Activated B cell treated with CpG ODN at 0.5 μM for 24 hours (primary cell): ENCODE measurements around the gene SPIRE1. TPM values are rescaled to one million over a fixed set of nuclear protein-coding genes. Genes with fewer than 3 reads are reported as not detected.

Experiments used
- ATAC-seq: fragments of 200-7000 bp; cut with Tn5 transposase; one replicate; pipeline ENCODE4 v1.10.0; 2021; ENCODE audit warnings: low read depth, mild to moderate bottlenecking, moderate library complexity
- CTCF ChIA-PET: fragments of 350-600 bp; sonication (Branson Sonifier 250); formaldehyde crosslinking; loops from one replicate; lab custom pipeline; 2021; ENCODE audit warnings: antibody characterized with exemption; lab: Charles Lee
- POLR2A ChIA-PET: fragments of 350-600 bp; sonication (Branson Sonifier 250); formaldehyde crosslinking; loops from one replicate; lab custom pipeline; 2021; ENCODE audit warnings: antibody characterized with exemption; lab: Charles Lee
- DNase-seq: peaks from one replicate; pipeline ENCODE4 v3.0.0; 2022
- H3K27ac Mint-ChIP-seq: one replicate; pipeline ENCODE4 v1.8.0; 2020; ENCODE audit warnings: mixed read lengths
- H3K27me3 Mint-ChIP-seq: one replicate; pipeline ENCODE4 v1.8.0; 2021; ENCODE audit warnings: mixed read lengths
- H3K36me3 Mint-ChIP-seq: one replicate; pipeline ENCODE4 v1.8.0; 2021; ENCODE audit warnings: low read depth, mixed read lengths
- H3K4me1 Mint-ChIP-seq: one replicate; pipeline ENCODE4 v1.8.0; 2021; ENCODE audit warnings: mixed read lengths
- H3K4me3 Mint-ChIP-seq: one replicate; pipeline ENCODE4 v1.8.0; 2020; ENCODE audit warnings: mild to moderate bottlenecking, mixed read lengths
- H3K9me3 Mint-ChIP-seq: one replicate; pipeline ENCODE4 v1.8.0; 2020; ENCODE audit warnings: mixed read lengths
- CTCF ChIP-seq: fragments of 200-600 bp; IDR thresholded peaks from one replicate; pipeline ENCODE4 v1.8.0; 2022; ENCODE audit warnings: antibody characterized with exemption, mild to moderate bottlenecking
- intact Hi-C: fragments of 100-400 bp; cut with micrococcal nuclease; formaldehyde crosslinking; loops from one replicate; pipeline ENCODE4 v1.15.1; 2024
- total RNA-seq: library from RNA; stranded (reverse); gene quantifications from 2 replicates; pipeline ENCODE4 v1.2.3, GENCODE V29; 2022

The SPIRE1 gene
- total RNA-seq, 1 donor from 2014 or later, result 2.5 TPM

GRCh38 chr18:12515550-12515949 is 142.4 kb downstream of the SPIRE1 start:
- intact Hi-C loops, result no loop called here
- Mint-ChIP-seq H3K9me3 (no peaks in the 10 kb centered on the region), H3K4me3 (no peak overlapping the region), H3K4me1 (no peaks in the 10 kb centered on the region), H3K27ac (no peak overlapping the region), H3K36me3 (no peaks in the 10 kb centered on the region), H3K27me3 (no peaks in the 10 kb centered on the region)
- POLR2A ChIA-PET, result no interaction called here
- DNase-seq (no peak), ATAC-seq (no peak)
- CTCF ChIA-PET, result no interaction called here
- no peak for TF ChIP-seq CTCF

DNA sequence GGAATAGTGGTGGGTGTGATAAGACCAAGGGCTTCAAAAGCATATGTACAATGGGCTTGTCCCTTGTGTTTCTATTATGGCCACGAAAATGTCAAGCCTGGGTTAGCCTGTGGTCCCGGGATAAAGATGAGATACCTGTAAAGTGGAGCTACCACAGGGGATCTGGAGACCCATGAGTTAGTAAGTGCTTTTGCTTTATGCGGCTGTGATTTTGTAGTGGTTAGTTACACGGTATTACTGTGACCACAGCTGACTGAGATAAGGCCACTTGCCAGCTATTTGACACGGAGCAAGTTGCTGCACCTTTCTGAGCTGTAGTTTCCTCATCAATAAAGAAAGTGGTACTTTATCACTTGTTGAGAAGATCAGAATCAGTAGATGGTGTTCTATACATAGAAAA is 150.9 kb downstream of the SPIRE1 start:
- POLR2A ChIA-PET, result no interaction called here
- no peak for TF ChIP-seq CTCF
- Mint-ChIP-seq H3K36me3 (no peaks in the 10 kb centered on the region), H3K27ac (no peak overlapping the region), H3K27me3 (no peaks in the 10 kb centered on the region), H3K4me1 (no peaks in the 10 kb centered on the region), H3K4me3 (no peak overlapping the region), H3K9me3 (no peaks in the 10 kb centered on the region)
- CTCF ChIA-PET, result no interaction called here
- DNase-seq (no peak), ATAC-seq (no peak)
- intact Hi-C loops, result no loop called here

DNA sequence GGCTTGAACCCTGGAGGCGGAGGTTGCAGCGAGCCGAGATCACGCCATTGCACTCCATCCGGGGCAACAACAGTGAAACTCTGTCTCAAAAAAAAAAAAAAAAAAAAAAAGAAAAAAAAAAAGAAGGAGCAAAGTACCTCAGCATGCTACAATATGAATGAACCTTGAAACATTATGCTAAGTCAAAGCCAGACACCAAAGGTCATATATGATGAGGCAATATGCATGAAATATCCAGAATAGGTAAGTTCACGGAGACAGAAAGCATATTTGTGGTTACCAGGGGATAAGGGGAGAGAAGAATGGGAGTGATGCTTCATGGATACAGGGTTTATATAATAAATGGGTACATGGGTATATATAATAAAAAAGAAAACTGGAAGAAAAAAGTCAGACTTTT is 156.9 kb downstream of the SPIRE1 start:
- TF ChIP-seq CTCF, result no peak
- no peaks in the 10 kb centered on the region for H3K4me1 Mint-ChIP-seq
- H3K4me3 Mint-ChIP-seq, result no peak overlapping the region
- H3K27me3 Mint-ChIP-seq, result no peaks in the 10 kb centered on the region
- ATAC-seq (no peak), DNase-seq (no peak)
- POLR2A ChIA-PET, result no interaction called here
- H3K36me3 Mint-ChIP-seq, result no peaks in the 10 kb centered on the region
- intact Hi-C loops, result no loop called here
- CTCF ChIA-PET, result no interaction called here
- H3K9me3 Mint-ChIP-seq, result no peaks in the 10 kb centered on the region
- no peak overlapping the region for H3K27ac Mint-ChIP-seq

- DNase-seq (no peak), ATAC-seq (no peak)
- H3K4me3 Mint-ChIP-seq, result no peak overlapping the region
- H3K9me3 Mint-ChIP-seq, result no peaks in the 10 kb centered on the region
- H3K27me3 Mint-ChIP-seq, result no peaks in the 10 kb centered on the region
- ChIA-PET POLR2A (no interaction called here), CTCF (no interaction called here)
- H3K4me1 Mint-ChIP-seq, result no peaks in the 10 kb centered on the region
- intact Hi-C loops, result no loop called here
- TF ChIP-seq CTCF, result no peak
- no peak overlapping the region for H3K27ac Mint-ChIP-seq
- H3K36me3 Mint-ChIP-seq, result no peaks in the 10 kb centered on the region
Observed at GRCh38 chr18:12497839-12498238, 160.1 kb downstream of the SPIRE1 start.

- ATAC-seq, result no peak
Observed at GRCh38 chr18:12497296-12497695, 160.6 kb downstream of the SPIRE1 start.

More at GRCh38 chr18:12497296-12497695, 160.6 kb downstream of the SPIRE1 start:
- POLR2A ChIA-PET, result no interaction called here
- no peak overlapping the region for H3K27ac Mint-ChIP-seq
- no peaks in the 10 kb centered on the region for H3K4me1 Mint-ChIP-seq
- H3K36me3 Mint-ChIP-seq, result no peaks in the 10 kb centered on the region
- no peaks in the 10 kb centered on the region for H3K9me3 Mint-ChIP-seq
- H3K4me3 Mint-ChIP-seq, result no peak overlapping the region
- intact Hi-C loops, result no loop called here
- TF ChIP-seq CTCF, result no peak
- H3K27me3 Mint-ChIP-seq, result no peaks in the 10 kb centered on the region
- CTCF ChIA-PET, result no interaction called here
- no peak for DNase-seq
